Dendritic cell treated with granulocyte-macrophage colony-stimulating factor and Interleukin-4, amounts not matched to agents 40 ng/mL and 50 ng/mL, for 4 days (primary cell): ENCODE results near the gene GPR78.

Source experiments
- H3K27ac Mint-ChIP-seq: one replicate; pipeline ENCODE4 v1.8.0; 2022; ENCODE audit warnings: mild to moderate bottlenecking, mixed read lengths
- H3K27me3 Mint-ChIP-seq: one replicate; pipeline ENCODE4 v1.8.0; 2022; ENCODE audit warnings: mild to moderate bottlenecking, mixed read lengths
- H3K36me3 Mint-ChIP-seq: one replicate; pipeline ENCODE4 v1.8.0; 2022; ENCODE audit warnings: low read depth, mixed read lengths
- H3K4me1 Mint-ChIP-seq: one replicate; pipeline ENCODE4 v1.8.0; 2022; ENCODE audit warnings: low read depth, mixed read lengths
- H3K4me3 Mint-ChIP-seq: one replicate; pipeline ENCODE4 v1.8.0; 2022; ENCODE audit warnings: mild to moderate bottlenecking, moderate library complexity, mixed read lengths
- H3K9me3 Mint-ChIP-seq: one replicate; pipeline ENCODE4 v1.8.0; 2022; ENCODE audit warnings: mixed read lengths
- intact Hi-C: fragments of 100-400 bp; cut with micrococcal nuclease; formaldehyde crosslinking; loops from one replicate; pipeline ENCODE4 v1.15.0; 2022

The GPR78 gene

GRCh38 chr4:8600686-8601085, 20.5 kb downstream of the GPR78 start:
- intact Hi-C loops = no loop called here
- Mint-ChIP-seq H3K4me3 (no peak overlapping the region), H3K27ac (no peak overlapping the region), H3K36me3 (no peaks in the 10 kb centered on the region), H3K27me3 (peaks cover 1% of the 10 kb centered on the region), H3K4me1 (no peaks in the 10 kb centered on the region), H3K9me3 (no peaks in the 10 kb centered on the region)

DNA sequence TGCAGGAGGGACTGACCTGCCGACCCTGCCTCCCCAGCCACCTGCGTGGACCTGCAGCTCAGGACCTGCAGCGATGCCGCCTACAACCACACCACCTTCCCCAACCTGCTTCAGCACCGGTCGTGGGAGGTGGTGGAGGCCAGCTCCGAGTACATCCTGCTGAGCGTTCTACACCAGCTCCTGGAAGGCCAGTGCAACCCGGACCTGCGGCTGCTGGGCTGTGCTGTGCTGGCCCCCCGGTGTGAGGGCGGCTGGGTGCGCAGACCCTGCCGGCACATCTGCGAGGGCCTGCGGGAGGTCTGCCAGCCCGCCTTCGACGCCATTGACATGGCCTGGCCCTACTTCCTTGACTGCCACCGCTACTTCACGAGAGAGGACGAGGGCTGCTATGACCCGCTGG, 20.9 kb downstream of the GPR78 start:
- no peak overlapping the region for H3K4me3 Mint-ChIP-seq
- intact Hi-C loops = no loop called here
- no peaks in the 10 kb centered on the region for H3K9me3 Mint-ChIP-seq
- H3K36me3 Mint-ChIP-seq = no peaks in the 10 kb centered on the region
- H3K4me1 Mint-ChIP-seq = no peaks in the 10 kb centered on the region
- peaks cover 1% of the 10 kb centered on the region for H3K27me3 Mint-ChIP-seq
- no peak overlapping the region for H3K27ac Mint-ChIP-seq

- Mint-ChIP-seq H3K9me3 (no peaks in the 10 kb centered on the region), H3K27ac (no peak overlapping the region), H3K4me1 (no peaks in the 10 kb centered on the region), H3K4me3 (no peak overlapping the region), H3K27me3 (peaks cover 1% of the 10 kb centered on the region), H3K36me3 (no peaks in the 10 kb centered on the region)
- intact Hi-C loops = no loop called here
Observed at GRCh38 chr4:8601556-8601955, 21.4 kb downstream of the GPR78 start.

DNA sequence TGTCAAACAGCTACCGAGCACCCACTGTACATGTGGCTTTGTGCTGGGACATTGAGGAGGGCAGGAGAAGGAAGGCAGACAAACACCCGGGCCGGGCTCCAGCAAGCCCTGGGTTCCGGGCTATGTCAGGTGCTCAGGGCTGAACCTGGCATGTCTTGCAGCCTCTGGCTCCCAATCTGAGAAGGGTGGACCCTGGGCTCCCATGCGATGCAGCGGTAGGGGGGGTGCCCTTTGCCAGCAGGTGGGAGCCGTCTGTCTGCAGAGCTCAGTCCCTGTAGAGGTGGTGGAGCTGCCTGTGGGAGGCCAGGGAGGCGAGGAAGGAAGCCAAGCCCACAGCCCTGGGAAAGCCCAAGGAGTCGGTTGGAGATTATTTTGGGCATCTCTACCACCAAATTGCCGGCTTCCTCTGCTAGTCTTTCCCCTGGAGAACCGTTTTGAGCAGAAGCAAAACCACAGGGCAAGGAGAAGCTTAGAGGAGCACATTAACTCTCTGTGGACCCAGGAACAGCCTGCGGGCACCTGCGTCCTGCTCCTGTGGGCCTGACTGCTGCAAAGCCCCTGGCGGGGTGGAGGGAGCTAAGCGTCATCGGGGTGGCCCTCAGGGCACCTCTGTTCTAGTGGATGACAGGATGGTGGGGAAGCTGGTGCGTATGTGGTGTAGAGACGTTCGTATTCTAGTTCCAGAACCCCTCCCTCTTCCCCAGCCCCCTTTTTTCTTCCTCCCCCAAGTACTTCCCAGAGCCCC, 22.7 kb downstream of the GPR78 start:
- Mint-ChIP-seq H3K4me3 (no peak overlapping the region), H3K9me3 (no peaks in the 10 kb centered on the region), H3K36me3 (no peaks in the 10 kb centered on the region), H3K27me3 (peaks cover 1% of the 10 kb centered on the region), H3K27ac (no peak overlapping the region), H3K4me1 (no peaks in the 10 kb centered on the region)
- intact Hi-C loops = no loop called here

- Mint-ChIP-seq H3K27me3 (peaks cover 1% of the 10 kb centered on the region), H3K36me3 (no peaks in the 10 kb centered on the region), H3K4me1 (no peaks in the 10 kb centered on the region), H3K9me3 (no peaks in the 10 kb centered on the region), H3K27ac (no peak overlapping the region), H3K4me3 (no peak overlapping the region)
- intact Hi-C loops = no loop called here
Observed at GRCh38 chr4:8603931-8604330, 23.7 kb downstream of the GPR78 start.

DNA sequence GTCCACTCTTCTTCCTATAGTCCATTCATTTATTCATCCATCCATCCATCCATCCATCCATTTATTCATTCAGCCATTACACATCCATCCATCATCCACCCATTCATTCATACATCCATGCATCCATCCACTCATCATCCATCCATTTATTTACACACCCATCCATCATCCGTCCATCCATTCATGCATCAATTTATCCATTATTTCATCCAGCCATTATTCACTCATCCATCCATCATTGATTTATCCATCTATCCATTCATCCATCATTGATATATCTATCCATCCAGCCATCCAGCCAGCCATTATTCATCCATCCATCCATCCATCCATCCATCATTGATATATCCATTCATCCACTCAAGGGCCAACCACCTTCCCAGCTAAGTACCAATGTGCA, 25.1 kb downstream of the GPR78 start:
- intact Hi-C loops = no loop called here
- no peaks in the 10 kb centered on the region for H3K36me3 Mint-ChIP-seq
- peaks cover 1% of the 10 kb centered on the region for H3K27me3 Mint-ChIP-seq
- no peak overlapping the region for H3K27ac Mint-ChIP-seq
- H3K9me3 Mint-ChIP-seq = no peaks in the 10 kb centered on the region
- H3K4me3 Mint-ChIP-seq = no peak overlapping the region
- H3K4me1 Mint-ChIP-seq = no peaks in the 10 kb centered on the region

- Mint-ChIP-seq H3K36me3 (no peaks in the 10 kb centered on the region), H3K4me1 (no peaks in the 10 kb centered on the region), H3K27ac (no peak overlapping the region), H3K4me3 (no peak overlapping the region), H3K27me3 (peaks cover 1% of the 10 kb centered on the region), H3K9me3 (no peaks in the 10 kb centered on the region)
- intact Hi-C loops = no loop called here
Observed at GRCh38 chr4:8606476-8606875, 26.3 kb downstream of the GPR78 start.

DNA sequence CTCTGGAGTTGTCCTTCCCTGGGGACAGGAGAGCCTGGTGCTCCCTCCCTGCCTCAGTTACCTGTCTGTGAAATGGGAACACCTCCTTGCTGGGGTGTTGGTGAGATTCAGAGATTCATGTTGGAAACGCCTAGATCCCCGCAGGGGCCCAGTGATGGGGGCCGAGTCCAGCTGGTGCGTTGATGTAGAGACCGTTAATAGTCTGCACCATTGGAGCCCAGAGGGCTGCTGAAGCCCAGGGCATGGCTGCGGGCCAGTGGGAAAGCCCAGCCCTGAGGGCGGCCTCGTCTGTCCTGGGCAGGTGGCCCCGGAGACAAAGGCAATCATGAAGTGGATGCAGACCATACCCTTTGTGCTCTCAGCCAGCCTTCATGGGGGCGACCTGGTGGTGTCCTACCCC, 26.8 kb downstream of the GPR78 start:
- H3K36me3 Mint-ChIP-seq = no peaks in the 10 kb centered on the region
- no peak overlapping the region for H3K4me3 Mint-ChIP-seq
- H3K27me3 Mint-ChIP-seq = peaks cover 1% of the 10 kb centered on the region
- H3K4me1 Mint-ChIP-seq = no peaks in the 10 kb centered on the region
- no peak overlapping the region for H3K27ac Mint-ChIP-seq
- H3K9me3 Mint-ChIP-seq = no peaks in the 10 kb centered on the region
- intact Hi-C loops = no loop called here

GRCh38 chr4:8607603-8608481, 27.6 kb downstream of the GPR78 start:
- no peaks in the 10 kb centered on the region for H3K36me3 Mint-ChIP-seq

DNA sequence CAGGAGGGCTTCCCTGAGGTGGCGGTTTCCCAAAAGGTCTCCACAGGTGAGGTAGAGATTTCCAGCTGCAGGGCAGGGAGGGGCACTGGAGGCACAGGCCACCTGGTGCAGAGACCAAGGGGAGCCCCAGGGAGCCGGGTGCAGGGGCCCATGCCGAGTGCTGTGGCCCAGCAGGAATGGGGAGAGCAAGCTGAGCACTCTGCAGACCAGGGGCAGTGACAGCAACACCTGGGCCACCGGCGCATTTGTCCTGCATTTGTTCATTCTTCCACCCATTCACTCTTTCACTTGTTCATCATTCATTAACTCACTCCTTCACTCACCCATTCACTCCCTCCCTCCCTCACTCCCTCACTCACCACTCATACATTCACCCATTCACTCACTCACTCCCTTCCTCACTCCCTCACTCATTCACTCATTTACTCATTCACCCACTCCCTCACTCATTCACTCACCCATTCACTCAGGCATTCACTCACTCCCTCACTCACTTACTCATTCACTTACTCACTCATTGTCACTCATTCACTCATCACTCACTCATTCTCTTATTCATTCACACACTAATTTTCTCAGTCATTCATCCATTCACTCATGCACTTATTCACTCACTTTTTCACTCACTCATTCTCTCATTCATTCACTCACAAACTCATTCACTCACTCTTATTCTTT, 28.7 kb downstream of the GPR78 start:
- Mint-ChIP-seq H3K36me3 (no peaks in the 10 kb centered on the region), H3K27ac (no peak overlapping the region), H3K4me3 (no peak overlapping the region), H3K27me3 (no peaks in the 10 kb centered on the region), H3K4me1 (no peaks in the 10 kb centered on the region), H3K9me3 (no peaks in the 10 kb centered on the region)
- intact Hi-C loops = no loop called here

More at GRCh38 chr4:8607603-8608481, 27.6 kb downstream of the GPR78 start:
- Mint-ChIP-seq H3K9me3 (no peaks in the 10 kb centered on the region), H3K4me3 (no peak overlapping the region), H3K4me1 (no peaks in the 10 kb centered on the region), H3K27me3 (peaks cover 1% of the 10 kb centered on the region), H3K27ac (no peak overlapping the region)
- intact Hi-C loops = no loop called here

DNA sequence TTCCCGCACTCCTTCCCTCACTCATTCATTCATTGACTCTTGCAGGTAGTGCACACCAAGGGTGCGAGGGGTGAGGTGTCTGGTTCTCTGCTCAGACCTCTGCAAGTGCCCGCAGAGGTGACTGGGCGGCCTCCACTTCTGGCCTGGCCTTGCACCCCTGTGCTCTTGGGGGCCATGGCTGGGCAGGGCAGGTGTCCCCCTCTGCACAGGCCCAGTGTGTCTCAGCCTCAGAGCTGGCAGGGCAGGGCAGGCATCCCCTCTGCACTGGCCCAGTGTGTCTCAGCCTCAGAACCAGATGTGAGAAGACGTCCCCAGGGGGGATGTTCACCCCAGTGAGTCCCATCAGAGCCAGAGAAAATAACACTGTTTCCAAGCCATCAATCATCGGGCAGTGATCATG, 29.2 kb downstream of the GPR78 start:
- intact Hi-C loops = no loop called here
- Mint-ChIP-seq H3K36me3 (no peaks in the 10 kb centered on the region), H3K9me3 (no peaks in the 10 kb centered on the region)

GRCh38 chr4:8609824-8610350, 29.7 kb downstream of the GPR78 start:
- no peak overlapping the region for H3K4me3 Mint-ChIP-seq
- no peaks in the 10 kb centered on the region for H3K36me3 Mint-ChIP-seq
- H3K27ac Mint-ChIP-seq = no peak overlapping the region
- H3K4me1 Mint-ChIP-seq = no peaks in the 10 kb centered on the region
- no peaks in the 10 kb centered on the region for H3K27me3 Mint-ChIP-seq
- no peaks in the 10 kb centered on the region for H3K9me3 Mint-ChIP-seq
- intact Hi-C loops = no loop called here

More for the DNA sequence above, 29.2 kb downstream of the GPR78 start:
- Mint-ChIP-seq H3K27ac (no peak overlapping the region), H3K27me3 (no peaks in the 10 kb centered on the region), H3K4me1 (no peaks in the 10 kb centered on the region), H3K4me3 (no peak overlapping the region)

DNA sequence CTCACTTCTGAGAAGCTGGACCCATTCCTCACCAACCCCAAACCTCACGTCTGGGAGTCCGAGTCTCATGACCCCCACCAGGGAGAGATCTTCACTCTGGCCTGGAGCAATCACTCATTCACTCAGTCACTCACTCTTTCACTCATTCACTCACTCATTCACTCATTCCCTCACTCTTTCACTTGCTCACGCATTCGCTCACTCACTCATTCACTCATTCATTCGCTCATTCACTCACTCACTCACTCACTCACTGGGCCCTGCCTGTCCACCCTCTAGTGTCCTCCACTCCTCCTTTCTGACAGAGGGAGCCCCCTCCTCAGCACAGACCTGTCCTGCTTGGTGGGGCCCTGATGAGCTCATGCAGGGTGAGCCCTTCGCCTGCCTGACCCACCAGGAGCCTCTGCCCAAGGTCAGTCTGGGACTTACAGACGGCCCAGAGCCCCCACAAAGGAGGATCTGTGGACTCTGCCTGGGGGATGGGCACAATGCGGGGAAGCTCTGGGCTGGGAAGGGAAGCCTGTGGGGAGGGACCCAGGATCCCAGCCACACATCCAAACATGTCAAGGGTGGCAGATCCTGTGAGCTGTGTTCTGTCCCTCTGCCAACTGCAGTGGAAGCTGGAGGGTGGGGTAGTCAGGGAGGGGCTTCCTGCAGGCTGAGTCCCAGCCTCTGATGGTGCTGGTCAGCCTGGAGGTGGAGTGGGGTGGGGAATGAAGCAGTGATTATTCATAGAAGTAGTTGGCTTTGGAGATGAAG, 30.8 kb downstream of the GPR78 start:
- no peak overlapping the region for H3K4me3 Mint-ChIP-seq
- intact Hi-C loops = no loop called here
- no peak overlapping the region for H3K27ac Mint-ChIP-seq
- H3K4me1 Mint-ChIP-seq = no peaks in the 10 kb centered on the region
- H3K36me3 Mint-ChIP-seq = no peaks in the 10 kb centered on the region
- H3K27me3 Mint-ChIP-seq = no peaks in the 10 kb centered on the region
- H3K9me3 Mint-ChIP-seq = no peaks in the 10 kb centered on the region
